Measurements from ENCODE around the gene BCL2L12.

DNA sequence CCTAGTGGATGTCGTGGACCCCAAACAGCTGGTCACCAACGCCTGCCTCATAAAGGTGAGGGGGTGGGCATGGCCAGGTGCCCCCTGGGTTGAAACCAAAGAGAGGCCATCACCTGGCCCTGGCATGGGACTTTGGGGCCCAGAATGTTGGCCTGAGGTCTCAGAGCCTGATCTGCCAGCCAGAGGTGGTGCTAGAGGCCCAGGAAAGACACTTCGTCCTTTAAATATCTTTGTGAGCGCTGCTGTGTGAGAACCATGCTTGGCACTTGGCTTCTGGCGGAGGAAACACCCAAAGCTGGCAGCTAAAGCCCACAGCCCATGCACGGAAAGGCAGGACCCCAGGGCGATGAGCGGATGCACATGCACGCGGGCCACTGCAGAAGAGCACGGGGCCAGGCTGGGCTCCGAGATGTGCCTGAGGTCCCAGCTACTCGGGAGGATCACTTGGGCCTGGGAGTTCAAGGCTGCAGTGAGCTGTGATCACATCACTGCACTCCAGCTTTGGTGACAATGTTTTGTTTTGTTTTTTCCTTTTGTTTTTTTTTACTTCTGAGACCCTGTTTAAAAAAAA is 19.3 kb downstream of the BCL2L12 start:
- TF ChIP-seq POLR2A (IDR thresholded peaks at IDR 0.05) (no peak), CTCF (IDR thresholded peaks at IDR 0.05) (no peak), POLR2AphosphoS5 (IDR thresholded peaks at IDR 0.05; ENCODE audit: insufficient read depth in 1 of 2, low read depth in 1 of 2) (no peak)

Measured in vagina (tissue), 2 donors.